Lung (tissue), 12 donors: Measurements from ENCODE around the gene TMEM116. TPM values are rescaled to one million over a fixed set of nuclear protein-coding genes. Genes with fewer than 3 reads are reported as not detected.

Experiments
- ATAC-seq: fragments of 200-7000 bp; cut with Tn5 transposase; one replicate; pipeline ENCODE4 v1.9.1; 2020; ENCODE audit warnings: moderate number of reproducible peaks; ENCODE audit not compliant: insufficient read depth, low FRiP score
- DNase-seq, 3 donors: peaks; one replicate each; pipeline ENCODE4 v3.0.0-alpha.2; 2013 to 2017
- H3K27ac ChIP-seq, 2 donors: one replicate each; pipeline ENCODE4 v1.5.1; 2013; ENCODE audit warnings: mild to moderate bottlenecking in 2 of 2, moderate library complexity in 2 of 2, control low read depth in 1 of 2, inconsistent platforms in 1 of 2, low read depth in 1 of 2, low read length in 1 of 2
- H3K27me3 ChIP-seq, 3 donors: one replicate each; pipeline ENCODE4 v1.5.1; 2013; ENCODE audit warnings: low read length in 2 of 3; ENCODE audit not compliant: control insufficient read depth in 3 of 3, insufficient read depth in 3 of 3
- H3K36me3 ChIP-seq, 4 donors: one replicate each; pipeline ENCODE4 v1.5.1; 2013; ENCODE audit warnings: low read length in 4 of 4, mild to moderate bottlenecking in 1 of 4, moderate library complexity in 1 of 4; ENCODE audit not compliant: control insufficient read depth in 4 of 4, insufficient read depth in 4 of 4
- H3K4me1 ChIP-seq, 5 donors: one replicate each; pipeline ENCODE4 v1.5.1; 2013; ENCODE audit warnings: low read length in 5 of 5, mild to moderate bottlenecking in 2 of 5, moderate library complexity in 1 of 5; ENCODE audit not compliant: control insufficient read depth in 5 of 5, insufficient read depth in 5 of 5
- H3K4me3 ChIP-seq: one replicate; pipeline ENCODE4 v1.5.1; 2013; ENCODE audit warnings: mild to moderate bottlenecking, control low read depth, moderate library complexity
- H3K9ac ChIP-seq, 2 donors: one replicate each; pipeline ENCODE4 v1.5.1; 2013; ENCODE audit warnings: low read length in 2 of 2, control low read depth in 1 of 2; ENCODE audit not compliant: insufficient read depth in 1 of 2
- H3K9me3 ChIP-seq, 4 donors: one replicate each; pipeline ENCODE4 v1.5.1; 2013; ENCODE audit warnings: low read length in 3 of 4, mild to moderate bottlenecking in 1 of 4, moderate library complexity in 1 of 4; ENCODE audit not compliant: control insufficient read depth in 4 of 4, insufficient read depth in 3 of 4
- CTCF ChIP-seq: IDR thresholded peaks from 2 replicates; pipeline ENCODE4 v1.5.1; 2012; ENCODE audit warnings: mild to moderate bottlenecking; ENCODE audit errors: control extremely low read depth, extremely low read depth
- WGBS, 2 donors: extraction: QIAGEN DNeasy Blood & Tissue Kit; methylation state at CpG; one replicate each; pipeline ENCODE4 v1.1.7; 2013; 5-methylcytosine and 5-hydroxymethylcytosine counted together
- polyA plus RNA-seq, 2 donors: library from polyadenylated mRNA; stranded (reverse); fragments of 200-250 nt; gene quantifications; one replicate each; pipeline ENCODE4 v1.2.1, GENCODE V29; 2013
- total RNA-seq, 2 donors: library from RNA; depleted of rRNA in 1 of 2; stranded (reverse); fragments of >200 nt in 1 of 2; gene quantifications; one replicate each; pipeline ENCODE4 v1.2.1, GENCODE V29; 2014 to 2021
- donor health status: control.
- donor health status: control.
- donor health status: Bipolar disorder and iron deficiency.
- donor health status: healthy.
- donor health status: DM: yes; HTN: yes; CAD: no.

TMEM116 gene
- total and polyA plus RNA-seq, 4 donors, result 10.5 to 40.1 (median 14.6) TPM

GRCh38 chr12:111907740-111908139 lies 105.2 kb downstream of the TMEM116 start:
- Histone ChIP-seq H3K27ac (no peak overlapping the region), H3K9me3 (peaks cover 0 to 7% (median 0%) of the 10 kb centered on the region in 4 donors), H3K36me3 (peaks cover 0 to 8% (median 2%) of the 10 kb centered on the region in 4 donors), H3K4me1 (peaks cover 0 to 2% (median 0%) of the 10 kb centered on the region in 5 donors), H3K4me3 (no peak overlapping the region), H3K9ac (no peak overlapping the region), H3K27me3 (no peaks in the 10 kb centered on the region)
- ATAC-seq (no peak), DNase-seq (no peak)
- WGBS, 2 donors, result 95 to 98% methylated on average over 1 of the region's 1 CpG
- TF ChIP-seq CTCF, result no peak

- Histone ChIP-seq H3K9ac (no peak overlapping the region), H3K36me3 (peaks cover 0 to 10% (median 2%) of the 10 kb centered on the region in 4 donors), H3K9me3 (peaks cover 0 to 7% (median 0%) of the 10 kb centered on the region in 4 donors), H3K27ac (no peak overlapping the region), H3K4me1 (peaks cover 0 to 2% (median 0%) of the 10 kb centered on the region in 5 donors), H3K27me3 (no peaks in the 10 kb centered on the region), H3K4me3 (no peak overlapping the region)
- ATAC-seq (no peak), DNase-seq (no peak)
- WGBS, 2 donors, result 95 to 98% methylated on average over 3 of the region's 3 CpGs
- no peak for TF ChIP-seq CTCF
Measured at GRCh38 chr12:111905502-111905901, 107.5 kb downstream of the TMEM116 start.

GRCh38 chr12:111904446-111904975 lies 108.5 kb downstream of the TMEM116 start:
- no peak overlapping the region for H3K9ac ChIP-seq
- H3K4me3 ChIP-seq, result no peak overlapping the region
- peaks cover 0 to 16% (median 6%) of the 10 kb centered on the region in 4 donors for H3K36me3 ChIP-seq
- peaks cover 0 to 7% (median 0%) of the 10 kb centered on the region in 4 donors for H3K9me3 ChIP-seq
- peaks cover 0 to 2% (median 0%) of the 10 kb centered on the region in 5 donors for H3K4me1 ChIP-seq
- ATAC-seq, result no peak
- DNase-seq, result no peak
- TF ChIP-seq CTCF, result no peak
- no peak overlapping the region for H3K27ac ChIP-seq
- H3K27me3 ChIP-seq, result no peaks in the 10 kb centered on the region

- no peak overlapping the region for H3K9ac ChIP-seq
- no peak for TF ChIP-seq CTCF
Measured at GRCh38 chr12:111901182-111901581, 111.8 kb downstream of the TMEM116 start.

More at GRCh38 chr12:111901182-111901581, 111.8 kb downstream of the TMEM116 start:
- Histone ChIP-seq H3K9me3 (no peaks in the 10 kb centered on the region), H3K27me3 (no peaks in the 10 kb centered on the region), H3K4me1 (peaks cover 0 to 2% (median 0%) of the 10 kb centered on the region in 5 donors), H3K4me3 (no peak overlapping the region), H3K27ac (no peak overlapping the region), H3K36me3 (peaks cover 2 to 25% (median 7%) of the 10 kb centered on the region in 4 donors)
- DNase-seq (no peak), ATAC-seq (no peak)
- 83 to 85% methylated on average over 4 of the region's 4 CpGs for WGBS, 2 donors
